Type B pancreatic cell (in vitro differentiated cells): ENCODE measurements around the gene PFN3. TPM values are rescaled to one million over a fixed set of nuclear protein-coding genes. Genes with fewer than 3 reads are reported as not detected.
"Not testable (repeated sequence)": the region's sequence is repeated elsewhere in the genome, so short reads cannot be mapped to it uniquely, and the experiment has no call there.

Source experiments
- DNase-seq: peaks from one replicate; pipeline ENCODE4 v3.0.0; 2021; ENCODE audit warnings: mixed read lengths; ENCODE audit not compliant: unreplicated experiment; ENCODE audit errors: extremely low spot score
- H3K27ac Mint-ChIP-seq: 2 replicates; pipeline ENCODE4 v1.8.0; 2021; ENCODE audit warnings: mild to moderate bottlenecking, mixed read lengths
- H3K27me3 Mint-ChIP-seq: 2 replicates; pipeline ENCODE4 v1.8.0; 2021; ENCODE audit warnings: mixed read lengths
- H3K36me3 Mint-ChIP-seq: 2 replicates; pipeline ENCODE4 v1.8.0; 2021; ENCODE audit warnings: mixed read lengths
- H3K4me1 Mint-ChIP-seq: one replicate; pipeline ENCODE4 v1.8.0; 2021; ENCODE audit warnings: mixed read lengths; ENCODE audit not compliant: unreplicated experiment
- H3K4me3 Mint-ChIP-seq: 2 replicates; pipeline ENCODE4 v1.8.0; 2021; ENCODE audit warnings: mild to moderate bottlenecking, mixed read lengths
- H3K9me3 Mint-ChIP-seq: 2 replicates; pipeline ENCODE4 v1.8.0; 2021; ENCODE audit warnings: mixed read lengths
- total RNA-seq: library from RNA; stranded (reverse); gene quantifications from 2 replicates; pipeline ENCODE4 v1.2.1, GENCODE V29; 2021; ENCODE audit warnings: low replicate concordance
- TF ChIP-seq, protein P1 (sequence below): fragments of 200-600 bp; sonication (generic); conservative IDR thresholded peaks from 2 replicates; pipeline ENCODE4 v1.5.0; 2021; ENCODE audit warnings: antibody characterized with exemption, mild to moderate bottlenecking

PFN3 gene
- total RNA-seq, 1 donor from 2014 or later = not detected

GRCh38 chr5:177362292-177362609 lies 38.2 kb downstream of the PFN3 start:
- no peak for DNase-seq
- peaks cover 17% of the 10 kb centered on the region for H3K27me3 Mint-ChIP-seq
- peak overlapping the region; percentile 51 for H3K27ac Mint-ChIP-seq
- H3K36me3 Mint-ChIP-seq = no peaks in the 10 kb centered on the region
- peaks cover 16% of the 10 kb centered on the region for H3K4me1 Mint-ChIP-seq
- no peaks in the 10 kb centered on the region for H3K9me3 Mint-ChIP-seq
- H3K4me3 Mint-ChIP-seq = peak overlapping the region; percentile 81
- TF ChIP-seq, protein P1, sequence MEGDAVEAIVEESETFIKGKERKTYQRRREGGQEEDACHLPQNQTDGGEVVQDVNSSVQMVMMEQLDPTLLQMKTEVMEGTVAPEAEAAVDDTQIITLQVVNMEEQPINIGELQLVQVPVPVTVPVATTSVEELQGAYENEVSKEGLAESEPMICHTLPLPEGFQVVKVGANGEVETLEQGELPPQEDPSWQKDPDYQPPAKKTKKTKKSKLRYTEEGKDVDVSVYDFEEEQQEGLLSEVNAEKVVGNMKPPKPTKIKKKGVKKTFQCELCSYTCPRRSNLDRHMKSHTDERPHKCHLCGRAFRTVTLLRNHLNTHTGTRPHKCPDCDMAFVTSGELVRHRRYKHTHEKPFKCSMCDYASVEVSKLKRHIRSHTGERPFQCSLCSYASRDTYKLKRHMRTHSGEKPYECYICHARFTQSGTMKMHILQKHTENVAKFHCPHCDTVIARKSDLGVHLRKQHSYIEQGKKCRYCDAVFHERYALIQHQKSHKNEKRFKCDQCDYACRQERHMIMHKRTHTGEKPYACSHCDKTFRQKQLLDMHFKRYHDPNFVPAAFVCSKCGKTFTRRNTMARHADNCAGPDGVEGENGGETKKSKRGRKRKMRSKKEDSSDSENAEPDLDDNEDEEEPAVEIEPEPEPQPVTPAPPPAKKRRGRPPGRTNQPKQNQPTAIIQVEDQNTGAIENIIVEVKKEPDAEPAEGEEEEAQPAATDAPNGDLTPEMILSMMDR = no peak

GRCh38 chr5:177361418-177362291 lies 38.8 kb downstream of the PFN3 start:
- H3K4me3 Mint-ChIP-seq = peak overlapping the region; percentile 81
- no peaks in the 10 kb centered on the region for H3K9me3 Mint-ChIP-seq
- TF ChIP-seq, protein P1 = no peak
- no peaks in the 10 kb centered on the region for H3K36me3 Mint-ChIP-seq
- peaks cover 23% of the 10 kb centered on the region for H3K27me3 Mint-ChIP-seq
- peaks cover 15% of the 10 kb centered on the region for H3K4me1 Mint-ChIP-seq
- no peak for DNase-seq
- peak overlapping the region; percentile 51 for H3K27ac Mint-ChIP-seq

- not testable (repeated sequence) for H3K27ac Mint-ChIP-seq, DNase-seq, H3K4me1 Mint-ChIP-seq, H3K9me3 Mint-ChIP-seq, H3K36me3 Mint-ChIP-seq, H3K4me3 Mint-ChIP-seq
- peaks cover 29% of the 10 kb centered on the region for H3K27me3 Mint-ChIP-seq
These were observed 39.7 kb downstream of the PFN3 start for GRCh38 chr5:177360740-177361139.

DNA sequence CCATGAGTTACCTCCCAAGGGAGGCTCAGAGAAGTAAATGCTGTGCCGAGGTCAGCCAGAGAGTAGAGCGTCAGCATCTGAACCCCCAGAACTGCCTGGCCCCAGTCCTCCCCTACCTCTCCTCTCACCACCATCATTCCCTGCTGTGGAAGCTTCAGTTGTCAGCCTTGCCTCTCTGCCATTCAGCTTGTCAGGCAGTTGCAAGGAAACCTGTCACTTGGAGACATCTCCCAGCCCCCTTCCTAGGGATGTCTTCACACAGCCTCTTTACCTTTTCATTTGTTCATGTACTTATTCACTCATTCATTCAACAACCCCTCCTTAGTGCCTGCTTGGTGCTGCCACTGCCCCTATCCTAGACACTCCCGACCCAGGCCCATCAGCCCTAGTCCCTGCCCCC lies 40.6 kb downstream of the PFN3 start:
- H3K36me3 Mint-ChIP-seq = no peaks in the 10 kb centered on the region
- H3K4me1 Mint-ChIP-seq = peaks cover 6% of the 10 kb centered on the region
- no peaks in the 10 kb centered on the region for H3K9me3 Mint-ChIP-seq
- TF ChIP-seq, protein P1 = no peak
- peaks cover 30% of the 10 kb centered on the region for H3K27me3 Mint-ChIP-seq
- H3K4me3 Mint-ChIP-seq = no peak overlapping the region
- no peak overlapping the region for H3K27ac Mint-ChIP-seq
- DNase-seq = no peak

- no peaks in the 10 kb centered on the region for H3K9me3 Mint-ChIP-seq
- H3K27me3 Mint-ChIP-seq = peaks cover 34% of the 10 kb centered on the region
- TF ChIP-seq, protein P1 = no peak
- no peak for DNase-seq
- no peaks in the 10 kb centered on the region for H3K36me3 Mint-ChIP-seq
- no peak overlapping the region for H3K4me3 Mint-ChIP-seq
- H3K27ac Mint-ChIP-seq = no peak overlapping the region
- H3K4me1 Mint-ChIP-seq = peaks cover 6% of the 10 kb centered on the region
These were observed 41.0 kb downstream of the PFN3 start for GRCh38 chr5:177359451-177359851.

DNA sequence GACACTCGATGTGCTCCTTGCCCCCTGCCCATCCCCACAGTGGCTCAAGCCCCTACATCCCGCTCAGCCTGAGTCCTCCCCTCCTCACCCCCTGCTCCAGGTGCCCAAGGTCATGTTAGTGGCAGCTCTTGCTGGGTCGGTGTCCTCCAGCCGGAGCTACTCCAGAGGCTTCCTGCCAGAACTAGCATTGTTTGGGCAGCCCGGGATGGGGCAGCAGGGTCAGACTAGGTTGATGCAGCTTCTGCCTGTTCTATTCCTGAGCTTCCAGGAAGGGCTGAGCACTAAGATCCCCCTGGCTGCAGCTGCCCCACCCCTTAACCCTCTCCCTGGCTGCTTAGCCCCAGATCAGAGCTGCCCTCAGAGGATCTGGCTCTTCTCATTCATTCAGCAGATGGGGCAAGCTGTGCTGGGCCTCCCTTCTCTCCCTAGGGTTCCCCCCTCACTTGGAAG lies 42.1 kb downstream of the PFN3 start:
- H3K9me3 Mint-ChIP-seq = no peaks in the 10 kb centered on the region
- H3K27me3 Mint-ChIP-seq = peaks cover 38% of the 10 kb centered on the region
- no peak for DNase-seq
- H3K36me3 Mint-ChIP-seq = no peaks in the 10 kb centered on the region
- no peak overlapping the region for H3K4me3 Mint-ChIP-seq
- TF ChIP-seq, protein P1 = no peak
- H3K4me1 Mint-ChIP-seq = peaks cover 6% of the 10 kb centered on the region
- H3K27ac Mint-ChIP-seq = no peak overlapping the region
